Measurements from ENCODE around the gene CARD16.
"Not testable (repeated sequence)": the region's sequence is repeated elsewhere in the genome, so short reads cannot be mapped to it uniquely, and the experiment has no call there.

- TF ChIP-seq CTCF (IDR thresholded peaks at IDR 0.05); POLR2A (IDR thresholded peaks at IDR 0.05); POLR2AphosphoS5 (IDR thresholded peaks at IDR 0.05; ENCODE audit: insufficient read depth in 1 of 2, low read depth in 1 of 2): not testable (repeated sequence)
These were observed 35.2 kb upstream of the CARD16 start for GRCh38 chr11:105080171-105080906.

Measured in vagina (tissue), 2 donors.